Activated CD8-positive, alpha-beta memory T cell treated with anti-CD3 and anti-CD28 coated beads, Interleukin-2, amount 50 U/mL, for 1 hour (primary cell): ENCODE measurements around the gene CLK4.

Experiments used
- DNase-seq: peaks from one replicate; pipeline ENCODE4 v3.0.0-alpha.2; 2020; ENCODE audit errors: extremely low read depth

The CLK4 gene

GRCh38 chr5:178553517-178553916, 73.3 kb downstream of the CLK4 start:
- no peak for DNase-seq
